HuH-7.5 (cell line): ENCODE measurements around the gene MAB21L1.

Experiments
- DNase-seq: peaks from one replicate; pipeline ENCODE4 v3.0.0; 2011; ENCODE audit warnings: low spot score

Gene MAB21L1

GRCh38 chr13:35475960-35476943, at the start of gene MAB21L1:
Gene MAB21L1 (minus strand): TSS chr13:35476689. CDS start chr13:35476138, 551 bp downstream.
- DNase-seq: peak; percentile 56

- no peak for DNase-seq
Measured at GRCh38 chr13:35524171-35524570, 47.7 kb upstream of the MAB21L1 start.

GRCh38 chr13:35518337-35518946, 42.0 kb upstream of the MAB21L1 start:
- DNase-seq: no peak

- DNase-seq: no peak
Measured at GRCh38 chr13:35514801-35515502, 38.5 kb upstream of the MAB21L1 start.

- DNase-seq: no peak
Measured at GRCh38 chr13:35514061-35514477, 37.6 kb upstream of the MAB21L1 start.

- no peak for DNase-seq
Measured at GRCh38 chr13:35512271-35512920, 35.9 kb upstream of the MAB21L1 start.

- DNase-seq: no peak
Measured at GRCh38 chr13:35502456-35502855, 26.0 kb upstream of the MAB21L1 start.

- no peak for DNase-seq
Measured at GRCh38 chr13:35501661-35502235, 25.3 kb upstream of the MAB21L1 start.

GRCh38 chr13:35500144-35500543, 23.7 kb upstream of the MAB21L1 start:
- DNase-seq: no peak

GRCh38 chr13:35499676-35500075, 23.2 kb upstream of the MAB21L1 start:
- DNase-seq: no peak

GRCh38 chr13:35499196-35499662, 22.7 kb upstream of the MAB21L1 start:
- no peak for DNase-seq

GRCh38 chr13:35498231-35498630, 21.7 kb upstream of the MAB21L1 start:
- no peak for DNase-seq

GRCh38 chr13:35496761-35497386, 20.4 kb upstream of the MAB21L1 start:
- DNase-seq: no peak

GRCh38 chr13:35496006-35496405, 19.5 kb upstream of the MAB21L1 start:
- no peak for DNase-seq

- no peak for DNase-seq
Measured at GRCh38 chr13:35489050-35489449, 12.6 kb upstream of the MAB21L1 start.

GRCh38 chr13:35485424-35485823, 8.9 kb upstream of the MAB21L1 start:
- DNase-seq: no peak

- DNase-seq: no peak
Measured at GRCh38 chr13:35484384-35484783, 7.9 kb upstream of the MAB21L1 start.

- DNase-seq: no peak
Measured at GRCh38 chr13:35483761-35484160, 7.3 kb upstream of the MAB21L1 start.

- no peak for DNase-seq
Measured at GRCh38 chr13:35482527-35482926, 6.0 kb upstream of the MAB21L1 start.

GRCh38 chr13:35481777-35482176, 5.3 kb upstream of the MAB21L1 start:
- no peak for DNase-seq

GRCh38 chr13:35480346-35480745, 3.9 kb upstream of the MAB21L1 start:
- no peak for DNase-seq
